GM18951 (cell line): ENCODE measurements around the gene TEKTIP1.

Source experiments
- POLR2A ChIP-seq: IDR thresholded peaks from 4 replicates; pipeline ENCODE4 v1.6.1; 2011; ENCODE audit warnings: mild to moderate bottlenecking; ENCODE audit not compliant: insufficient read length, insufficient read depth; ENCODE audit errors: extremely low read depth
- in situ Hi-C: fragments of 300-500 bp; cut with MboI; formaldehyde crosslinking; loops from one replicate; pipeline ENCODE4 v1.12.0; 2022; ENCODE audit warnings: low sequenced_read_pairs, mixed read lengths, inconsistent platforms; ENCODE audit not compliant: unreplicated experiment

Gene TEKTIP1

DNA sequence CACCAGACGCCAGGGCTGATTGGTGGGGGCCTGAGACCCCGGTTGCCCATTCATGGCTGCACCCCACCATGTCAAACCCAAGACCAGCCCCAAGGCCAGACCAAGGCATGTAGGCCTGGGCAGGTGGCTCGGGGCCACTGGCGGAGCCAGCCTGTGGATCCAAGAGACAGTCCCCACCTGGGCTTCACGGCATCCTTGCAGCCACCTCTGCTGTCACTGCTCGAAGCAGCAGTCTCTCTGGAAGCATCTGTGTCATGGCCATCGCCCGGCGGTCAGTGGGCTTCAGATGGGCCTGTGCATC lies 3.8 kb upstream of the TEKTIP1 start:
- in situ Hi-C loops, result no loop called here

DNA sequence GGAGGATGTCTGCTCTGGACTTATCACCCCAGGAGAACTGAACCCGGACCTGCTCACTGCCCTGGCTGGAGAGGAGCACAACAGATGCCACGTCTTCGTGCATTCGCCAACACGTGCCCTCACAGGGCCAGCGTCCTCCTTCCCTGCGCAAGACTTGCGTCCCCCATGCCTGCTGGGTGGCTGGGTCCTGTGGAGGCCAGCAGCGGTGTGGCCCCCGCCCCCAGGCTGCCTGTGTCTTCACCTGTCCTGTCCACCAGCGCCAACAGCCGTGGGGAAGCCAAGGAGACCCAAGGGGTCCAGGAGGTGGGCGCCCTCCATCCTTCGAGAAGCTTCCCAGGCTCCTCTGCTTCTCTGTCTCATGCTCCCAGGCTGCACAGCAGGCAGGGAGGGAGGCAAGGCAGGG lies 3.4 kb upstream of the TEKTIP1 start:
- TF ChIP-seq POLR2A, result no peak

More for the DNA sequence above, 3.8 kb upstream of the TEKTIP1 start:
- TF ChIP-seq POLR2A, result no peak

DNA sequence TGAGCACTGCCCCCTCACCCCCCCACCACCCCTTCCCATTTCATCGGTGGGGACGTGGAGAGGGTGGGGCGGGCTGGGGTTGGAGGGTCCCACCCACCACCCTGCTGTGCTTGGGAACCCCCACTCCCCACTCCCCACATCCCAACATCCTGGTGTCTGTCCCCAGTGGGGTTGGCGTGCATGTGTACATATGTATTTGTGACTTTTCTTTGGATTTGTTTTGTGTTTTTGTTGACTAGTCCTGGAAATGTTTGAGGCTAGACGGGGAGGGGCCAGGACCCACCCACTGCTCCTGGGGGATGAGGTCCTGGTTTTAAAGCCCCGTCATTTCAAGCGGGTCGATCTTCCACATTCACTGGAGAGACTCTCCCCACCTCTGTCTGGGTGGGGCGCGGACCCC lies 3.0 kb upstream of the TEKTIP1 start:
- in situ Hi-C loops, result no loop called here
- TF ChIP-seq POLR2A, result no peak

More for the DNA sequence above, 3.4 kb upstream of the TEKTIP1 start:
- in situ Hi-C loops, result no loop called here

DNA sequence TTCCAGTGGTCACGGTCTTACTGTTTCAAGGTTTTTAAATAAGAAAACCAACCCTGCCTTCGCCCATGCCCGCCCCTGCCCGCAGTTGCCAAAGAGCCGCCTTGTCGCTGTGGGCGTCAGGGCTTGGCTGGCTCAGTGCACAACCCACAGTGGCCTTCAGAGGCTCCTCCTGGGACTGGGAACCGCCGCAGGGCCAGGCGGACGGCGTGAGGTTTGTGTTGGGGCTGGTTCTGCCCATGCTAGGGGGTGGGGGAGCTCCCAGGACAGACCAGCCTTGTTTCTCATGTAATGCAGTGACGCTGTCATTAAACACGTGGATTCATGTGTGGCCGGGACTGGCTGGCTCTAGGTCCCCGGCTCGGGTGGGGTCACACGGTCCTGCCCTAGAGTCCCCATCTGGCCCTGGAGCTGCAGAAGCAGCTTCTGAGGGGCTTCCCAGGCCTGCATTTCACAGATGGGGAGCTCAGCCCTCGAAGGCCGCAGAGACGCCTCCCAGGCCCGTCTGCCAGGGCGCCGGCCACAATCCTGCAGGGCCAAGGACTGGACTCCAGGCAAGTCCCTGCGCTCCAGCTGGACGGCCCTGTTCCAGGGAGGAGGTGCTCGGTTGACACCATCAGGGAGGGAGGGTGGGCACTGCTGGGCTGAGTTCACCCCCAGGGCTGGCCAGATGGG lies 2.4 kb upstream of the TEKTIP1 start:
- TF ChIP-seq POLR2A, result no peak
- in situ Hi-C loops, result no loop called here

DNA sequence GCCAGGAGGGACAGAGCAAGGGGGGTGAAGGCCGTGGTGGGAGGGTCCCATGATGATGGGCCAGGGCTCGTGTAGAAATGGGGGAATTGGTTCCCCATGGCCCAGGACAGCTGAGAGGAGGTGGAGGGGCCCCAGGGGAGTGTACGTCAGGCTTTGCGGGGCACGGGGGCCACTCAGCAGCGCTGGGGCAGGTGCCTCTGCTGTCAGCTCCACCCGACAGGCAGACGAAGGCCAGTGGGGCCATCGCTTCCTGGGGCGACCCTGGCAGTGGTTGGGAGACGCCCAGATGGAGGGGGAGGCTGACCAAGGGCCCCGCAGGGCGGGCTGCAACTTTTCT lies 1.9 kb upstream of the TEKTIP1 start:
- no peak for TF ChIP-seq POLR2A
- in situ Hi-C loops, result no loop called here

DNA sequence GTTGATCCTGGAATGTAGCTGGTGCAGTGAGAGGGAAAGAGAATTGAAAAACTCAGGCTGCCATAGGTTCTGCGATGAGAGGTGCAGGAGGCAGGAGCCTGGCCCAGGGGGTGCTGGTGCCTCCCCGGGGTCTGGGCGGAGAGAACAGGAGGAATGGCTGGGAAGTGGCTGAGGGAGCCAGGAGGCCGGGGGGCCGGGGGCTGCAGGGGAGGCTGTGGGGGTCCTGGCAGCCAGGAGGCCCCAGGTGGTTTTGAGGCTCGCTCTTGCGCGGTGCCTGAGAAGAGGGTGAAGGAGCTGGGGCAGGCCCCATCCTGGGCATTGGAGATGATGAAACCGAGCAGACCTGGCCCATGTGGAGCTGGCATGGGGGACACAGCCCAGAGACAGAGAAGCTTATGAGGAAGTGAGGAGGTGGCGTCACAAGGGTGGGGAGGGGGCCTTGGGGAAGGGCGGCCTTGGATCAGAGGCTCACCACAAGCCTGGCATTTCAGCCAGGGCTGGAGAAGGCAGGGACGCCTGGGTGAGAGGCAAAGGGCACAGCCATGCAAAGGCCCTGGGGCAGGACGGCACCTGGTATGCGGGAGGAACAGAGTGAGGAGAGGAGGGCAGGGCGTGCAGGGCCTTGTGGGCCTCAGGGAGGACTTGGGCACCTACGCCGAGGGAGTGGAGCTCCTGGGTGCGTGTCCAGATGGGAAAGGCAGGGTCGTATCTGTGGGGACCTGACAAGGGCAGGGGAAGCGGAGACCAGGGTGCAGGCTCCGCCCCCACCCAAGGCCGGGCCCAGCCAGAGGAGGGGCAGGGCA lies 1.3 kb upstream of the TEKTIP1 start:
- in situ Hi-C loops, result no loop called here
- TF ChIP-seq POLR2A, result no peak

DNA sequence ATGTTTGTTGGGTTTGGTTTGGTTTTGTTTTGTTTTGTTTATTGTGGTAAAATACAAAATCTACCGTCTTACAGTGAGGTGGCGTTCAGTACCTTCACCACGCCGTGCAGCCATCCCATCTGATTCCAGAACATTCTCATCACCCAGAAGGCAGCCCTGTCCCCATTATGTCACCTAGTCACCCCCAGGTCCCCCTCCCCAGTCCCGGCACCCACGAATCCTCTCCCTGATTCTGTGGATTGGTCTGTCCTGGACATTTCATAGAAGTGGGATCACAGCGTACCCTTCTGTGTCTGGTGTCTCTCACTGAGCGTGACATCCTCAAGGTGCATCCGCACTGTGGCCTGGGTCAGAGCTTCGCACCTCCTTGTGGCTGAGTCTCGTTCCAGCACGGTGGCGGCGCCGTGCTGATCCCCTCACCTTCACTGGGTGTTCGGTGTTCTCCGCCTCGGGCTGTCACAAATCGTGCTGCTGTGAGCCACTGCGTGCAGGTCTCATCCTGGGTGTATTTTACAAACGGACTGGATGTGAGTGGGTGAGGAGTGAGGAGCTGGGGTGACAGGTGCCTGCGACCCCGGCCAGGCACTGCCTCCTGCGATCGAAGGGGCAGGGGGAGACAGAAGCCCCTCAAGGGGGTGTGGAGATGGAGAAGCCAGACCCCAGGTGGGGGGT lies 580 bp upstream of the TEKTIP1 start:
- in situ Hi-C loops, result no loop called here
- no peak for TF ChIP-seq POLR2A

DNA sequence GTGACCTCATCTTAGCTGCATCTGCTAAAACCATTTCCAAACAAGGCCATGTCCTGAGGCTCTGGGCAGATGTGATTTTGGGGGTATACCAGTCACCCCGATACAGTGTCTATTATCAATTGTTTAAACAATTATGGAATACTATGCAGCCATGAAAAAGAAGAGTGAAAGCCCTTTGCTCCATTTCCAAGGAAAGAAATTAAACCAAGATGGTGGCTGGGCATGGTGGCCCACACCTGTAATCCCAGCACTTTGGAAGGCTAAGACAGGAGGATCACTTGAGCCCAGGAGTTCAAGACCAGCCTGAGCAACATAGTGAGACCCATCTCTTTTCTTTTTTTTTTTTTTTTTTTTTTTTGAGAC lies 763 bp downstream of the TEKTIP1 start:
- in situ Hi-C loops, result no loop called here
- no peak for TF ChIP-seq POLR2A

DNA sequence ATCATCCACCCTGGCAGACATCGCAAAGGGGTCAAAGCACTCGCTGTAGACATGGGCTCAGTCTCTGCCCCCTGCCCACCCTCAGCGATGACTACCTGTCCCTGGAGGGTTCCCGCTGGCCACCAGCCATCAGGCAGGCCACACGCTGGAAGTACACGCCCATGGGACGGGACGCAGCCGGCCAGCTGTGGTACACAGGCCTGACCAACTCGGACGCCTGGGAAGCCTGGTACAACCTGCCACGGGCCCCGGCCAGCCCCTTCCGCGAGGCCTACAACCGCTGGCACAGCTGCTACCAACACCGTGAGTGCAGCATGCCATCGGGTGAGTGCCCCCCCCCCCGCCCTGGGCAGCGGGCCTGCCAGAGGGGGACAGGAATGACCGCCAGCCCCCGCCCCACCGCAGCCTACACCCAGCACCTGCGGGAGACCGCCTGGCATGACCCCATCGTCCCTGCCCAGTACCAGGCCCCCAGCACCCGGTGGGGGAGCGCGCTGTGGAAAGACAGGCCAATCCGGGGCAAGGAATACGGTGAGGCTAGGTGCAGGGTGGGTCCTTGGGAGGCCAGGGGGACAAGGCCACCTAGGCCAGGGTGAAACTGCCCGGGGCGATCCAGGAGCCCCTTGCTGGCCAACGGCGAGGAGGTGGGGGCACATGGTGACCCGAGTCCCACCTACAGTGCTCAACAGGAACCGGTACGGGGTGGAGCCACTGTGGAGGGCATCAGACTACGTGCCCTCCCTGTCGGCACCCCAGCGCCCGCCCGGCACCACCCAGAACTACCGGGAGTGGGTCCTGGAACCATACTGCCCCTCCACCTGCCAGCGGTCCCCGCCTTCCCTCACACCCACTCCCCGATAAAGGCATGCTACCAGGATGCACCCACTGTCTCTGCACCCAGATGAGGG lies 4.4 kb downstream of the TEKTIP1 start:
- TF ChIP-seq POLR2A, result no peak

DNA sequence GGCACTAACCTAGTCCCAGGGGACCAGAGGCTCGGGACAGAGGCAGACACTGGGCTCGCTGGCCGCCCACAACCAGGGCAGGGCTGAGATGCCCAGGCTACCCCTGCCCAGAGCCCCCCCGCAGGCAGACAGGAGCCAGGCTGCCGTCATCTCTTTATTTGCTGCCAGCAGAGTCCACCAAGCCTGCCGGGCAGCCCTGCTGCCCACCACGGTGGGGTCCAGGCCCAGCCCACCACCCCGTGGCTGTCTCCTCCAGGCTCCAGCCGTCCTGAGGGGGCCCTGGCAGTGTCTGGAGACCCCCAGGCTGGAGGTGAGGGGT lies 5.0 kb downstream of the TEKTIP1 start:
- no peak for TF ChIP-seq POLR2A
- in situ Hi-C loops, result no loop called here

More for the DNA sequence above, 4.4 kb downstream of the TEKTIP1 start:
- in situ Hi-C loops, result no loop called here

DNA sequence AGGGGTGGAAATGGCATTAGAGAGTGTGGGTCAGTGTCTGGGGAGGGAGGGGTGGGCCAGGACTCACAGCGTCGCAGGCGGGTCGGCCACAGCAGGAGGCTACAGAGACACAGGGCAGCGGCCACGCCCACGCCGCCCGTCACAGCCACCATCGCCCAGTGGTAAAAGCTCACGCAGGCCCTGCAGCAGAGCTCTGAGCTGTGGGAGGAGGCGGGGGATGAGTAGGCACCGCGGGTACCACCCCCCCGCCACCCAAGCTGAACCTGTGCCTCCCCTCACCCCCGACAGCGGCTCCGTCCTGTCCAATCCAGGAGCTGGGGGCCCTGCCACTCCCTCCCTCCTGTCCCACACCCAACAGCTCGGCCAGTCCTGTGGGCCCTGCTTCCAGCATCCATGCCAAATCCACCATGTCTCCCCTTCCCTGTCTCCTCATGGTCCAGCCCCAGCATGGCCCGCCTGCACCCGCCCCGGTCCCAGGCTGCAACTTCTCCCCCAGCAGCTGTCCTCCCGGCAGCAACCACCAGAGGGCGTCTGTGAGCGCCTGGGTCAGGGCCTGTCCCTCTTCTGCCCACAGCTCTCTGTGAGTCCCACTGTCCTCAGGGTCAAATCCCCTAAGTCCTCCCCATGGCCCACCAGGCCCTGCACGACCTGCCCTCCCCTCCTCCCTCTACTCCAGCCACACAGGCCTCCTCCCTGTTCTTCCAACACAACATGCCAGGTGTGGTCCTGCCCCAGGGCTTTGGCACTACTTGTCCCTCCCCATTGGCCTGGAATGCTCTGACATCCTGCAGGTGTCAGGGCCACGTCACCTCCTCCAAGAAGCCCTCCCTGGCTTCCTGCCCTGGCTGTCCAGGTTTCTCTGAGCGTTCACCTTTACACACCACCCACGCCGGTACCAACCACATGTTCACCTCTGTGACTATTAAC lies 6.0 kb downstream of the TEKTIP1 start:
- no peak for TF ChIP-seq POLR2A
- in situ Hi-C loops, result no loop called here

DNA sequence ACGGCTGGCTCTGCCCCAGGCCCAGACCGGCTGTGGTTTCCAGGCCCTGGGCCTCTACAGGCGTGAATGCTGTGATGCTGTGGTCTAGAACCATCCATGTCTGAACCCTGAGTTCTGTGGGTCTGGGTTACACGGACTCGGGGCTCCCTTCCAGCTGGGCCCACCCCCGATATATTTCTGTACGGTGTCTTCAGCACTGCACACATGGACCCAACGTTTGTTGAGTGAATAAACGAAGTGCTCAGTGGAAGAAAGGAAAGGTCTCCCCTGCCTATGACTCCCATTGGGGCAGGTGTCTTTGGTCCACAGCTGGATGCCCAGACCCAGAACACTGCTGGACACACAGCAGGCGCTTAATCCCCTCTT lies 6.7 kb downstream of the TEKTIP1 start:
- TF ChIP-seq POLR2A, result no peak
- in situ Hi-C loops, result no loop called here
